B cell (primary cell): Measurements from ENCODE around the gene KCTD5. TPM values are rescaled to one million over a fixed set of nuclear protein-coding genes. Genes with fewer than 3 reads are reported as not detected.

Source experiments
- ATAC-seq: fragments of 200-7000 bp; cut with Tn5 transposase; one replicate; pipeline ENCODE4 v1.10.0; 2021; ENCODE audit warnings: low read depth, mild to moderate bottlenecking, moderate number of reproducible peaks, moderate library complexity
- CTCF ChIA-PET: fragments of 350-600 bp; sonication (Branson Sonifier 250); formaldehyde crosslinking; loops from one replicate; lab custom pipeline; 2021; ENCODE audit warnings: antibody characterized with exemption, inconsistent platforms; lab: Charles Lee
- POLR2A ChIA-PET: fragments of 350-600 bp; sonication (Branson Sonifier 250); formaldehyde crosslinking; loops from one replicate; lab custom pipeline; 2021; ENCODE audit warnings: antibody characterized with exemption; lab: Charles Lee
- DNase-seq: peaks from one replicate; pipeline ENCODE4 v3.0.0; 2013
- H2AFZ ChIP-seq: 2 replicates; pipeline ENCODE4 v1.6.1; 2012; ENCODE audit warnings: mild to moderate bottlenecking, low read depth, low read length; ENCODE audit not compliant: insufficient read depth, poor library complexity, severe bottlenecking
- H3K27ac ChIP-seq, 2 donors: 1 replicate in 1 of 2; 2 replicates in 1 of 2; pipeline ENCODE4 v1.5.1; 2012 to 2013; ENCODE audit warnings: low read length in 2 of 2, mild to moderate bottlenecking in 2 of 2, moderate library complexity in 1 of 2
- H3K27me3 ChIP-seq, 4 experiments: fragments of 200-600 bp in 1 of 4; sonication (generic) in 1 of 4; replicated peaks in 1 of 4; 1 replicate in 2 of 4; 2 replicates in 2 of 4; pipeline versions ENCODE4 v1.6.1 to v1.7.0; 2013 to 2016; ENCODE audit warnings: low read length in 3 of 4, mild to moderate bottlenecking in 2 of 4, mixed read lengths in 1 of 4, moderate library complexity in 1 of 4; ENCODE audit not compliant: insufficient read depth in 4 of 4, control insufficient read depth in 3 of 4; ENCODE audit errors: control extremely low read depth in 1 of 4
- H3K36me3 ChIP-seq, 2 experiments: replicated peaks in 1 of 2; 1 replicate in 1 of 2; 2 replicates in 1 of 2; pipeline versions ENCODE4 v1.6.1 to v1.7.1; 2013; ENCODE audit warnings: low read length in 1 of 2; ENCODE audit not compliant: insufficient read depth in 2 of 2, control insufficient read depth in 1 of 2; ENCODE audit errors: control extremely low read depth in 1 of 2, extremely low read depth in 1 of 2
- H3K4me1 ChIP-seq, 2 donors: fragments of 200-600 bp in 1 of 2; sonication (generic) in 1 of 2; 1 replicate in 1 of 2; 2 replicates in 1 of 2; pipeline versions ENCODE4 v1.5.1 to v1.6.1; 2013 to 2017; ENCODE audit warnings: low read length in 2 of 2; ENCODE audit not compliant: control insufficient read depth in 2 of 2, insufficient read depth in 2 of 2
- H3K4me2 ChIP-seq: replicated peaks from 2 replicates; pipeline ENCODE3; 2012; ENCODE audit warnings: mild to moderate bottlenecking, low read depth, low read length; ENCODE audit not compliant: poor library complexity, severe bottlenecking
- H3K4me3 ChIP-seq, 5 experiments: fragments of 200-600 bp in 1 of 5; sonication (generic) in 1 of 5; 1 replicate in 3 of 5; 2 replicates in 2 of 5; pipeline versions ENCODE4 v1.5.1 to v1.7.0; 2011 to 2016; ENCODE audit warnings: low read length in 4 of 5, mild to moderate bottlenecking in 4 of 5, low read depth in 2 of 5, control low read depth in 1 of 5, moderate library complexity in 1 of 5; ENCODE audit not compliant: insufficient read depth in 1 of 5; ENCODE audit errors: control extremely low read depth in 1 of 5, extremely low read depth in 1 of 5
- H3K79me2 ChIP-seq: fragments of 200-600 bp; sonication (generic); one replicate; pipeline ENCODE4 v1.6.0; 2016; ENCODE audit warnings: low read length; ENCODE audit not compliant: control insufficient read depth, insufficient read depth
- H3K9ac ChIP-seq: fragments of 200-600 bp; sonication (generic); 2 replicates; pipeline ENCODE4 v1.6.1; 2017; ENCODE audit warnings: mild to moderate bottlenecking, low read length, moderate library complexity
- H3K9me3 ChIP-seq, 3 donors: one replicate each; pipeline versions ENCODE4 v1.6.1 to v1.7.1; 2013; ENCODE audit warnings: low read length in 2 of 3; ENCODE audit not compliant: control insufficient read depth in 2 of 3, insufficient read depth in 1 of 3; ENCODE audit errors: control extremely low read depth in 1 of 3
- H4K20me1 ChIP-seq: 2 replicates; pipeline ENCODE4 v1.6.0; 2012; ENCODE audit warnings: mild to moderate bottlenecking, low read length; ENCODE audit not compliant: insufficient read depth, control insufficient read depth, poor library complexity, severe bottlenecking
- H3K27ac Mint-ChIP-seq: one replicate; pipeline ENCODE4 v1.8.0; 2021; ENCODE audit warnings: mixed read lengths
- H3K27me3 Mint-ChIP-seq: one replicate; pipeline ENCODE4 v1.8.0; 2021; ENCODE audit warnings: mixed read lengths
- H3K4me1 Mint-ChIP-seq: one replicate; pipeline ENCODE4 v1.8.0; 2021; ENCODE audit warnings: mixed read lengths
- H3K4me3 Mint-ChIP-seq: one replicate; pipeline ENCODE4 v1.8.0; 2021; ENCODE audit warnings: mixed read lengths
- H3K9me3 Mint-ChIP-seq: one replicate; pipeline ENCODE4 v1.8.0; 2022; ENCODE audit warnings: mixed read lengths; ENCODE audit not compliant: insufficient read depth
- CTCF ChIP-seq: fragments of 200-600 bp; IDR thresholded peaks from one replicate; pipeline ENCODE4 v1.8.0; 2022; ENCODE audit warnings: antibody characterized with exemption, mild to moderate bottlenecking
- EZH2 ChIP-seq: IDR thresholded peaks from 2 replicates; pipeline ENCODE4 v1.6.1; 2012; ENCODE audit warnings: borderline replicate concordance, low read depth, mild to moderate bottlenecking, moderate library complexity, low read length; ENCODE audit not compliant: insufficient read depth, poor library complexity, severe bottlenecking
- WGBS: methylation state at CpG from one replicate; pipeline ENCODE4 v1.1.5; 2013; ENCODE audit warnings: missing lambda C conversion rate; ENCODE audit not compliant: insufficient coverage; 5-methylcytosine and 5-hydroxymethylcytosine counted together
- intact Hi-C: fragments of 100-400 bp; cut with micrococcal nuclease; formaldehyde crosslinking; loops from one replicate; pipeline ENCODE4 v1.10.0; 2022
- polyA plus RNA-seq: library from polyadenylated mRNA; depleted of rRNA; stranded (reverse); fragments of >200 nt; gene quantifications from 2 replicates; pipeline ENCODE4 v1.2.3, GENCODE V29; 2012
- total RNA-seq, 2 donors: library from RNA; stranded (reverse); fragments of 120-200 nt in 1 of 2; gene quantifications; 1 replicate in 1 of 2; 2 replicates in 1 of 2; pipeline versions ENCODE4 v1.2.3 to v1.2.4, GENCODE V29; 2013 to 2022

Gene KCTD5
- total and polyA plus RNA-seq, 2 donors (not counting 1 experiment from before 2014, with no cell fraction given), result 17.2 to 37.3 TPM

- Histone ChIP-seq H2AFZ (no peak overlapping the region), H3K4me1 (peaks cover 4 to 10% of the 10 kb centered on the region in 2 donors), H4K20me1 (peaks cover 21% of the 10 kb centered on the region), H3K79me2 (no peaks in the 10 kb centered on the region), H3K9me3 (peaks cover 0 to 3% (median 0%) of the 10 kb centered on the region in 3 donors), H3K4me2 (no peak overlapping the region), H3K27me3 (no peaks in the 10 kb centered on the region), H3K9ac (no peak overlapping the region), H3K27ac (no peak overlapping the region), H3K4me3 (no peak overlapping the region), H3K36me3 (peaks cover 0 to 17% of the 10 kb centered on the region in 2 experiments)
- H3K4me3 Mint-ChIP-seq, result no peak overlapping the region
- no peak for TF ChIP-seq EZH2
- TF ChIP-seq CTCF, result no peak
- no peak overlapping the region for H3K27ac Mint-ChIP-seq
- H3K4me1 Mint-ChIP-seq, result peaks cover 7% of the 10 kb centered on the region
- 88% methylated on average over 10 of the region's 14 CpGs for WGBS
- POLR2A ChIA-PET, result no interaction called here
- H3K9me3 Mint-ChIP-seq, result no peaks in the 10 kb centered on the region
- H3K27me3 Mint-ChIP-seq, result peaks cover 4% of the 10 kb centered on the region
- ATAC-seq (no peak), DNase-seq (no peak)
- CTCF ChIA-PET, result no interaction called here
- intact Hi-C loops, result no loop called here
These were observed 29.7 kb downstream of the KCTD5 start for GRCh38 chr16:2712063-2712441.

- no peak for TF ChIP-seq EZH2
- no peak for TF ChIP-seq CTCF
- Histone ChIP-seq H3K4me2 (no peak overlapping the region), H3K4me3 (no peak overlapping the region), H4K20me1 (peaks cover 18% of the 10 kb centered on the region), H3K79me2 (no peaks in the 10 kb centered on the region), H3K9ac (no peak overlapping the region), H3K36me3 (peaks cover 0 to 15% of the 10 kb centered on the region in 2 experiments), H3K9me3 (peaks cover 0 to 3% (median 0%) of the 10 kb centered on the region in 3 donors), H3K4me1 (peaks cover 4 to 10% of the 10 kb centered on the region in 2 donors), H3K27ac (no peak overlapping the region), H3K27me3 (no peaks in the 10 kb centered on the region), H2AFZ (no peak overlapping the region)
- intact Hi-C loops, result no loop called here
- no peak overlapping the region for H3K27ac Mint-ChIP-seq
- ChIA-PET POLR2A (no interaction called here), CTCF (no interaction called here)
- ATAC-seq (no peak), DNase-seq (no peak)
- H3K9me3 Mint-ChIP-seq, result no peaks in the 10 kb centered on the region
- peaks cover 7% of the 10 kb centered on the region for H3K4me1 Mint-ChIP-seq
- peaks cover 4% of the 10 kb centered on the region for H3K27me3 Mint-ChIP-seq
- no peak overlapping the region for H3K4me3 Mint-ChIP-seq
- WGBS, result 85% methylated on average over 18 of the region's 21 CpGs
These were observed 30.2 kb downstream of the KCTD5 start for GRCh38 chr16:2712546-2712945.
